GM12864 (cell line): ENCODE data around the gene DYNC1I1.

Experiments used
- DNase-seq: peaks from one replicate; pipeline ENCODE4 v3.0.0-alpha.2; 2011; ENCODE audit warnings: low read depth
- H3K4me3 ChIP-seq: 2 replicates; pipeline ENCODE4 v1.5.1; 2011; ENCODE audit warnings: mild to moderate bottlenecking, low read depth, low read length, control low read depth
- CTCF ChIP-seq: IDR thresholded peaks from 2 replicates; pipeline ENCODE4 v1.5.1; 2011; ENCODE audit warnings: low read depth, mild to moderate bottlenecking, moderate library complexity, low read length, control low read depth, inconsistent platforms; ENCODE audit errors: missing control alignments

DYNC1I1 gene

GRCh38 chr7:96033009-96033598 lies 260.8 kb downstream of the DYNC1I1 start:
- no peak overlapping the region for H3K4me3 ChIP-seq
- no peak for TF ChIP-seq CTCF
- DNase-seq, result no peak

GRCh38 chr7:96034940-96035727 lies 262.8 kb downstream of the DYNC1I1 start:
- TF ChIP-seq CTCF, result no peak
- DNase-seq, result no peak
- H3K4me3 ChIP-seq, result no peak overlapping the region

- H3K4me3 ChIP-seq, result no peak overlapping the region
- TF ChIP-seq CTCF, result no peak
- DNase-seq, result no peak
Measured at GRCh38 chr7:96040250-96040772, 268.0 kb downstream of the DYNC1I1 start.

- TF ChIP-seq CTCF, result no peak
- no peak for DNase-seq
- H3K4me3 ChIP-seq, result no peak overlapping the region
Measured at GRCh38 chr7:96041171-96041570, 268.8 kb downstream of the DYNC1I1 start.

GRCh38 chr7:96045181-96045580 lies 272.8 kb downstream of the DYNC1I1 start:
- DNase-seq, result no peak
- TF ChIP-seq CTCF, result no peak

GRCh38 chr7:96045919-96046318 lies 273.6 kb downstream of the DYNC1I1 start:
- DNase-seq, result no peak
- TF ChIP-seq CTCF, result no peak
- H3K4me3 ChIP-seq, result no peak overlapping the region

More at GRCh38 chr7:96045181-96045580, 272.8 kb downstream of the DYNC1I1 start:
- H3K4me3 ChIP-seq, result no peak overlapping the region
